C1 segment of cervical spinal cord (tissue), 14 donors: ENCODE results near the gene ZAP70.

Experiments used
- DNase-seq, 14 donors: peaks; one replicate each; lab custom pipeline; 2025; lab: John Stamatoyannopoulos, UW

Gene ZAP70

GRCh38 chr2:97715951-97716694 lies 2.7 kb downstream of the ZAP70 start:
- DNase-seq = no peak

GRCh38 chr2:97716695-97717612 lies 3.6 kb downstream of the ZAP70 start:
- DNase-seq = no peak

DNA sequence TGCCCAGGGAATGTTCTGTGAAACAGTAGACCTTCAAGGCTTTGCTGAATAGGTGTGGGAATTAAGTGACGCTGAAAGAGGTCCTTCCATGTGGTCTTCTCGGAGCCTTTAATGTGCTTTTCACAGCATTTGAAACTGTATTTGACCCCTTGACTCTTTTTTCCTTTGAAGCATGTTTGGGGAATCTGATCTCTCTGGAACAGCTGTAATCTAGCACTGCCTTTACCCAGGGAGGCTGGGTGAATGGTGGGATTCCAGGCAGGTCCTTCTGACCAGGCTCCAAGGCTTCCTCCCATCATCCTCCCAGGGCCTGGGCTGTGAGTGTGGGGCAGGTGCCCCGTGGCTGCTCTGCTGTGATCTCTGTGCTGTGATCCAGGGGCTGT lies 4.2 kb downstream of the ZAP70 start:
- no peak for DNase-seq

DNA sequence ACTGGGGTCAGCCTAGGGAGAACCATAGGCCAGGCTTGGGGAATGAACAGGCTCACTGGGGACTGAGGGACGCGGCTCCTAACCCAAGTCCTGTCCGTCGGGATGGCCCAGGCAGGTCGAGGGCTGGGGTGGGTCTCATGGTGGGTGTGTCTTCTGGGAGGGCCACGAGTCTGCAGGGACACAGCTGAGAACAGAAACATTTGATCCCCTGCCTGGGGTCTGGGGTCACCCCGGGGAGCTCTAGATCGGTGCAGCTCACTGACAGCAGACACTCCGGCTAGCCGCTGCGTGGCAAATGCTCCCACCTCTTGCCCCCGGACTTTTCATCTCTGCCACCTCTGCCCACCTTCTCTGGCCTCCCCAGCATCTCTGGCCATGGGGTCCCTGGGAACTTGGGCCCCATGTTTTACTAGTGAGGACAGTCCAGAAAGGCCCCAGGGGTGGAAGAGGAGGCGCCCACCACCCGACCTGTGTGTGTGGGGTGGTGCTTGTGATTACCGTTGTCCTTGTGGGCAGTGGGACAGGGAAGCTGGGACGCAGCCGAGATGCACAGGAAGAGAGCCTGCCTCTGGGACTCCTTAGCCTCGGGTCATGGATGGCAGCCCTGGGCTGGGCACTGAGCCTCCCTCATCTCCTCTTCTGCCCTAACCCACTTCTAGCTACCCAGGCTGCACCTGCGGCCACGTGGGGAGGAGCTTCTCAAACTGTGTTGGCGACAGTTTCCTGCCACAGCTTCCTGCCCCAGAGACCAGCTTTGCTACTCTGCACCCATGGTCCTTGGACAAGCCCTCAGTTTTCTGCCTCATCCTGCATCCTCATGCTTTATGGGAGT lies 4.9 kb downstream of the ZAP70 start:
- DNase-seq = no peak

DNA sequence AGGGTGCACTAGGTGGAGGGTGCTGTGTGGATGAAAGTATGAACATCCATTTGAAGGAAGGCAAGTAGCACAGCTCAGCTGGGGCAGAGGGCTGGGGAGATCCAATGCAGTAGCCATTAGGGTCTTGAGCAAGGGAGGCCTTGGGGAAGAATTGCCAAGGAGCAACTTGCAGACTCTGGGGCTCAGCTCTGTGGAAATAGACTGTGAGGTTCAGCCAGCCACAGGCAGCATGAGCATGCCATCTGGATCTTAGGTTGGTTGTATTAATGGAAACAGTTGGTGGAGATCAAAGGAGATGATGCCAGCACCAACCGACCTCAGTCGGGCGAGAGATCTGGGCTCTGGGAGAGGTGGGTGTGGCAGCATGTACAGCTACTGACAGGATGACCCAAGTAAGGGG lies 5.6 kb downstream of the ZAP70 start:
- DNase-seq = no peak

GRCh38 chr2:97719362-97720155 lies 6.2 kb downstream of the ZAP70 start:
- no peak for DNase-seq

DNA sequence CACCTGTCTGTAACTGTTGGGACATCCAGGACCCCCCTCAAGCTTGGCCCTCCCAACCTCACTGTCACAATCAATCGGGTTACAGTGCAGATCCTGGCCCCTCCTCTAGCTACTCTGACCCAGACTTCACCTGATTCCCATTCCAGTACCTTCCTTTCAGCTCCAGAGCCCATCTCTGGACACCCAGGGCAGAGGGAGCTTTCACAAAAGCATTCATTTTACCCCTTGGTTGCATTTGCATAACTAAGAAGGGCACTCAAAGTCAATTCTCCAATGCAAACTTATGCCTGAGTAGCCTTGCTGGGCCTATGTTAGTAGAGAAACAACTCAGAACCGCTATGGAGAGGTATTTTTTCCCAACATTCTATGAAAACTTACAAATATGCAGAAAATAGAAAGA lies 7.4 kb downstream of the ZAP70 start:
- no peak for DNase-seq

- no peak for DNase-seq
These were observed 8.9 kb downstream of the ZAP70 start for GRCh38 chr2:97722227-97722626.

GRCh38 chr2:97723156-97724072 lies 10.0 kb downstream of the ZAP70 start:
- DNase-seq = no peak

DNA sequence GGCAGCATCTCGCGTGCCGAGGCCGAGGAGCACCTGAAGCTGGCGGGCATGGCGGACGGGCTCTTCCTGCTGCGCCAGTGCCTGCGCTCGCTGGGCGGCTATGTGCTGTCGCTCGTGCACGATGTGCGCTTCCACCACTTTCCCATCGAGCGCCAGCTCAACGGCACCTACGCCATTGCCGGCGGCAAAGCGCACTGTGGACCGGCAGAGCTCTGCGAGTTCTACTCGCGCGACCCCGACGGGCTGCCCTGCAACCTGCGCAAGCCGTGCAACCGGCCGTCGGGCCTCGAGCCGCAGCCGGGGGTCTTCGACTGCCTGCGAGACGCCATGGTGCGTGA lies 10.7 kb downstream of the ZAP70 start:
- DNase-seq = no peak

- DNase-seq = no peak
These were observed 11.1 kb downstream of the ZAP70 start for GRCh38 chr2:97724501-97724900.

GRCh38 chr2:97724946-97725688 lies 11.7 kb downstream of the ZAP70 start:
- no peak for DNase-seq

- no peak for DNase-seq
These were observed 13.1 kb downstream of the ZAP70 start for GRCh38 chr2:97726261-97727064.

DNA sequence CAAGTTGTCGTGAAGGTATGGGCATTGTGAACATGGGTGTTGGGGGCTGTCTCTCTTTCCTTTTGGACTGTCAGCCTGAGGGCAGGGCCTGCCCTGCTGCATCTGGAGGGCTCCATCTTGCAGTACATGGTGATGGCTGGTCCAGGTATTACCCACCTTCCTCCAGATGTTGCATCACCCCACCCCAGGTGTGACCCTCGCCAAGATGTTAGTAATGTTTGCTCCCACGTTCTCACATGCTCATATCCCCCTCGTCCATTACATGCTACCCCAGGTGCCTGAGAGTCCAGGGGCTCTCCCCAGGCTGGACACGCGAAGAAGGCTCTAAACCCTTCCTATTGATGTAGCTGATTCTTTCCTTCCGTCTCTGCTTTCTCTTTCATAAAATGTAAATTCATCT lies 13.9 kb downstream of the ZAP70 start:
- DNase-seq = no peak

GRCh38 chr2:97728091-97728731 lies 14.8 kb downstream of the ZAP70 start:
- DNase-seq = peak in 1 of 14 donors; percentile 22

DNA sequence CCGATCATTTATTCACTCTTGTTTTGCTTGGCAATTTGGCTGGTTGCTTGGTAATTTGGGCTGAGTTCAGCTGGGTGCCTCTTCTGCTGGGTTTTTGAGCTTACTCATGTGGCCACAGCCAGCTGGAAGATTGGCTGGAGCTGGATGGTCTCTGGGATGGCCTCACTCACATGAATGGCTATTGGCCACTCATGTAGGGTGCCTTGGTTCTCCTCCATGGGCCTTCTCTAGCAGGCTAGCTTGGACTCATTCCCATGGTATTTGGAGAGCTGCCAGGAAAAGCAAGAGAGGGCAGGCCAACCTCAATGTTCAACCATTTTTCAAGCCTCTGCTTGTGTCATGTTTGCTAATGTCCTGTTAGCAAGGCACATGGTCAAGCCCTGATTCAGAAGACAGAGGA lies 16.9 kb downstream of the ZAP70 start:
- no peak for DNase-seq

DNA sequence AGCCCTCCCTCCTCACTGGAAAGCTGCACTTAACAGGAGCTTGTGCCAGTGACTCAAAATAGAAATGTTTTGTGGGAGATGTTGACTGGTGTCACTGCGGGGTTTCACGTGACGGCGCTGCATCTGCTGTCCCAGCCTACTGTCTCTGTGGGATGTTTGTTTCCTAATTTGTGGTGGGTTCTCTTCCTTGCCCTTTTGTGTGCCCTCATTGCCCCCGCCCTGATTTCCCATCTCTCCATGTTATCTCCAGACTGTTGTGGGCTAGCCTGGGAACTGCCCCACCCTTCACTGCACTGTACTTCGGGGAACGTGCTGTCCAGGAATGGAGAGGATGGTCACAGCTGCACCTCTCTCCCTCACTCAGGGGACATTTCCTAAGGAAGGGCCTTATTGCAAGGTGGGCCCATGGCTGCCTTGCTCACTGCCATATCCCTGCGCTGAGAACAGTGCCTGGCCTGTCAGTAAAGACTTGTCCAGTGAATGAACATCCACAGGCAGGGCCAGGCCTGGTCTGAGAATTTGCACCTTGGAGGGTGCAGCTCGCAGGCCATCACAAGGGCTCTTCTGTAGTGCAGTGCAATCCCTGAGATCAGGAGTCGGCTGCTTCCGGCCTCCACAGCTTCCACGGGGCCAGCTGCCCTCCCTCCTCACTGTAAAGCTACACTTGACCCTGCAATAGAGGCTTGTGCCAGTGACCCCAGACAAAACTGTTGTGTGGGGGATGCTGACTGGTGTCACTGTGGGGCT lies 18.1 kb downstream of the ZAP70 start:
- no peak for DNase-seq
